CD4-positive, alpha-beta T cell treated with Interleukin-17A for 1 hour (primary cell): Measurements from ENCODE around the gene TATDN2.

Experiments used
- DNase-seq: peaks from one replicate; pipeline ENCODE4 v3.0.0-alpha.2; 2020

TATDN2 gene

DNA sequence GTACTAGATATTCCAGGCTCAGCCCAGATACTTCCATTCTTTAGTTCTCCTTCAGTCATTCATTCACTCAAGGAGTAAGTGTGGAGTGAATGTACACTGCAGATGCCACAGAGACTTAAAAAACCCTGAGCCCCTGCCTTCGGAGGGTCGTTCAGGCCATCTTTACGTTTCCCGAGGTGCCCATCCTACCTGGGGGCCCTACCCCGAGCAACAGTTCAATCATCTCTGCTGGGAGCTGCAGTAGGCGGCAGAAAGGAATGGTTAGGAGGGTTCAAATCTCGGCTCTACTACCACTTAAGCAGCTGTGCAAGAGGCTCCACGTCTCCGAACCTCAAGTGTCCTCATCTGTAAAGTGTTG, 72.0 kb downstream of the TATDN2 start:
- no peak for DNase-seq

DNA sequence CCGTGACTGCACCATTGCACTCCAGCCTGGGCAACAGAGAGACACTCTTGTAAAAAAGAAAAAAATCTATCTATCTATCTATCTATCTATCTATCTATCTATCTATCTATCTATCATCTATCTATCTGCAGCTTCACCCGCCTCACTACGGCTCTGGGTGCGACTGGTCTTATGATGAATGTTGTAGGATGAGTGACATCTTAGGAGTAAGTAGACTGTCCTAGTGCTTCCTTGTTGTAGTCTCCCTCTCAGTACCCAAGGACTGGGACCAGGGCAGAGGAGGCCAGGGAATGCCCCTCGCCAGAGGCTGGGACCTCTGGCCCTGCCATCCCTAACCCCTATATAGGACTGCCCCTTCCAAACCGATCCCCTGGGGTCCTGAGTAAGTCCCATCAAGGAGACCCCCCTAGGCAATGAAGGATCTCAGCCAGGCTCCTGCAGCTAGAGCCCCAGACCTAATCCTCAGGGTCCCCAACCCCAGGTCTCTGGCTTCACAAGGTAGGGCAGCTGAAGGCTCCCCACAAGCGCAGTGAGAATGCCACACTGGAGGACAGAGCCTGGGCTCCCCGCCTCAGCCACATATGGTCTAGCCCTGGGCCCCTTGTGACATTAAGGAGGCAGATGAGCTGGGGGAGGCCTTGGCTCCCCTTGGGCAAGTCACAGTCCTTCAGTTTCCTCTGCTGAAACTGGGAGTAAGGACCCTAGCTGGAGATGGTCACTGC, 73.5 kb downstream of the TATDN2 start:
- DNase-seq, result no peak

- DNase-seq, result peak; percentile 44
These were observed 74.1 kb downstream of the TATDN2 start for GRCh38 chr3:10322352-10322710.

- no peak for DNase-seq
These were observed 79.3 kb downstream of the TATDN2 start for GRCh38 chr3:10327592-10327991.

DNA sequence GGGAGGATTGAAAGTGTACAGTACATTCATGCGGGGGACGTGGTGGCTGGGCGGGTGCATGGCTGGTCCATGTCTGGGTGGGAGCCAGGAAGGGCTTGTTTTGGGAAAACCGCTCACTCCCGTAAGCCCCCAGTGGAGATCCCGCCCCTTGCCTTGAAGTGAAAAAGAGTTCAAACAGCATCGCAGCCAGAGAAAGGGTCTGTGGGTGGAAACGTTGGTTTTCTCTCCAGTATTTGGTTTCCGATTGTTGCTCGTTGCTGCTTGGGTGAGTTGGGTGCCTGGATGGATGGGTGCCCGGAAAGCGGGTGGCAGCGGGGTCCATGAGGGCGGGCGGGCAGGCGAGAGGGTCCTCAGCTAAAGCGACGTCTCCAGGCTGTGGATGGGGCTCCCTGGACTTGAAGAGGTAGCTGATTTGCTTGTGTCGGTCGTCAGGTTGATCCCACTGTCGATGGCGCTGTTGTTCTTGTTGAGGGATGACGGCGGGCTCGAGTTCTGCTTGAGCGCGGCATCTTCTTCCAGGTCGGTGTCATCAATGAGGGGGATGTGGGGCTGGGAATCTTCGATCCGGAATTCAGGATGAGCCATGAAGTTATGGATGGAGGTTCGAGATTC, 80.3 kb downstream of the TATDN2 start:
- DNase-seq, result no peak

GRCh38 chr3:10329495-10330015, 81.3 kb downstream of the TATDN2 start:
- no peak for DNase-seq

DNA sequence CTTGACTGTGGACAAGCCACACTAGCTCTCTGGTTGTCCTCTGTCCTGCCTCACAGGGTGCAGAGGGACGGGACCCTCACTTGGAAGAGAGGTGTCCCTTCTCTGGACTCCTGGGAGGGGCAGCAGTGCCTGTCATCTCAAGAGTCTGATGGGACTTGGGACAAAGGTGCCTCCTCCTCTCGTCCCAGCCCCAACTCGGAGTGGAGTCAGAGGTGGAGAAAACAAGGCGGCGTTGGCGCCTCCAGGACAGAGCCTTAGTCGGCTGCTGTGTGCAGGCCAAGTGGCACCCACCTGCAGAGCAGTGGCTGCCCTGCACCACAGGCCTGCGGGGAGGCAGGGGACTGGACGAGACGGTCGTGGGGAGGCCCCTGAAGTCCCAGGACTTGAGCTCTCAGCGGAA, 82.1 kb downstream of the TATDN2 start:
- DNase-seq, result no peak
